Endodermal cell (in vitro differentiated cells): ENCODE measurements around the gene RCOR2. TPM values are rescaled to one million over a fixed set of nuclear protein-coding genes. Genes with fewer than 3 reads are reported as not detected.

Source experiments
- DNase-seq: peaks from one replicate; pipeline ENCODE4 v3.0.0-alpha.2; 2017
- H3K27ac ChIP-seq: 2 replicates; pipeline ENCODE4 v1.5.1; 2013; ENCODE audit warnings: mild to moderate bottlenecking, low read depth, low read length, moderate library complexity
- H3K27me3 ChIP-seq: 2 replicates; pipeline ENCODE4 v1.6.1; 2013; ENCODE audit warnings: mild to moderate bottlenecking, low read length, moderate library complexity; ENCODE audit not compliant: insufficient read depth, control insufficient read depth, poor library complexity, severe bottlenecking
- H3K36me3 ChIP-seq: 2 replicates; pipeline ENCODE4 v1.7.0; 2013; ENCODE audit warnings: mild to moderate bottlenecking, low read length, moderate library complexity; ENCODE audit not compliant: control insufficient read depth, insufficient read depth
- H3K4me1 ChIP-seq: one replicate; pipeline ENCODE4 v1.7.0; 2013; ENCODE audit warnings: low read length; ENCODE audit not compliant: control insufficient read depth, insufficient read depth
- H3K4me3 ChIP-seq: 2 replicates; pipeline ENCODE4 v1.5.1; 2013; ENCODE audit warnings: mild to moderate bottlenecking, low read length, moderate library complexity
- H3K9ac ChIP-seq: 2 replicates; pipeline ENCODE4 v1.6.1; 2013; ENCODE audit warnings: mild to moderate bottlenecking, low read length, moderate library complexity; ENCODE audit not compliant: poor library complexity, severe bottlenecking; ENCODE audit errors: extremely low read depth
- H3K9me3 ChIP-seq: 2 replicates; pipeline ENCODE4 v1.6.1; 2013; ENCODE audit warnings: mild to moderate bottlenecking, low read length, moderate library complexity; ENCODE audit not compliant: control insufficient read depth
- H3K27ac Mint-ChIP-seq: 2 replicates; pipeline ENCODE4 v1.8.0; 2020; ENCODE audit warnings: mixed read lengths
- H3K27me3 Mint-ChIP-seq: 2 replicates; pipeline ENCODE4 v1.8.0; 2021; ENCODE audit warnings: mild to moderate bottlenecking, mixed read lengths; ENCODE audit not compliant: insufficient read depth
- H3K36me3 Mint-ChIP-seq: 2 replicates; pipeline ENCODE4 v1.8.0; 2020; ENCODE audit warnings: low read depth, mixed read lengths
- H3K4me1 Mint-ChIP-seq: 2 replicates; pipeline ENCODE4 v1.8.0; 2020; ENCODE audit warnings: mixed read lengths
- H3K4me3 Mint-ChIP-seq: 2 replicates; pipeline ENCODE4 v1.8.0; 2020; ENCODE audit warnings: mild to moderate bottlenecking, moderate library complexity, mixed read lengths
- H3K9me3 Mint-ChIP-seq: 2 replicates; pipeline ENCODE4 v1.8.0; 2020; ENCODE audit warnings: mild to moderate bottlenecking, mixed read lengths
- WGBS, 2 experiments: methylation state at CpG; one replicate each; pipeline versions ENCODE4 v1.1.5 to v1.1.7; 2013; ENCODE audit warnings: missing lambda C conversion rate in 2 of 2, mixed read lengths in 1 of 2; ENCODE audit not compliant: insufficient coverage in 1 of 2, insufficient read length in 1 of 2; 5-methylcytosine and 5-hydroxymethylcytosine counted together
- total RNA-seq, 2 donors: library from RNA; stranded (reverse); fragmentation: NEBNext Ultra II Directional in 1 of 2; extraction: Animal tissue kit (Norgen Biotek cat#: 25700) in 1 of 2; gene quantifications; 2 replicates in 1 of 2; 3 replicates in 1 of 2; pipeline ENCODE4 v1.2.1, GENCODE V29; 2021
- TF ChIP-seq, protein P1 (sequence below): fragments of 200-600 bp; sonication (generic); conservative IDR thresholded peaks from 2 replicates; pipeline ENCODE4 v1.5.0; 2021; ENCODE audit warnings: antibody characterized with exemption, mild to moderate bottlenecking

RCOR2 gene
- total RNA-seq, 2 donors from 2014 or later, result 45.0 to 51.4 TPM

DNA sequence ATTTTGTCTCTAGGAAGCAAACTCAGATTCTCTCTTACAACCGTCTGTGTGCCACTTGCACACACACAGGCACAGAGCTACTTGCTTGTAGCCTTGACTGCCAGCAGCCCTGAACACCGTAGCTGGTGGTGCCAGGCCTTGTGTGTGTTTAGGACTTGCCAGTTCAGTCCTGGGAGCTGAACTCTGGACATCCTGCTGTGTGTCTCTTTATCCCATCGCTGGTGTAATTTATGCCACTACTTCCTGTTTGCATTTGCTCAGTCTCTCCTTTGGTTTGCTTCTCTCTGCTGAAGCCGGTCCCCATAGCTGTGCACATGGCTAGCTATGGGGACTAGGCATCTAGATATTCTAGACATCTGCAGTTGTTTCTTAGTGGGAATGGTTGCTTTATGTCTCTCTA lies 54.0 kb downstream of the RCOR2 start:
- no peak overlapping the region for H3K4me3 ChIP-seq
- H3K9me3 Mint-ChIP-seq, result no peaks in the 10 kb centered on the region
- no peaks in the 10 kb centered on the region for H3K9me3 ChIP-seq
- no peak overlapping the region for H3K9ac ChIP-seq
- no peak overlapping the region for H3K27ac Mint-ChIP-seq
- no peaks in the 10 kb centered on the region for H3K27me3 ChIP-seq
- no peak for DNase-seq
- 89 to 92% methylated on average over 3 to 4 of the region's 4 CpGs for WGBS, 2 experiments
- H3K36me3 ChIP-seq, result peaks cover 7% of the 10 kb centered on the region
- H3K4me1 ChIP-seq, result peaks cover 15% of the 10 kb centered on the region
- TF ChIP-seq, protein P1, sequence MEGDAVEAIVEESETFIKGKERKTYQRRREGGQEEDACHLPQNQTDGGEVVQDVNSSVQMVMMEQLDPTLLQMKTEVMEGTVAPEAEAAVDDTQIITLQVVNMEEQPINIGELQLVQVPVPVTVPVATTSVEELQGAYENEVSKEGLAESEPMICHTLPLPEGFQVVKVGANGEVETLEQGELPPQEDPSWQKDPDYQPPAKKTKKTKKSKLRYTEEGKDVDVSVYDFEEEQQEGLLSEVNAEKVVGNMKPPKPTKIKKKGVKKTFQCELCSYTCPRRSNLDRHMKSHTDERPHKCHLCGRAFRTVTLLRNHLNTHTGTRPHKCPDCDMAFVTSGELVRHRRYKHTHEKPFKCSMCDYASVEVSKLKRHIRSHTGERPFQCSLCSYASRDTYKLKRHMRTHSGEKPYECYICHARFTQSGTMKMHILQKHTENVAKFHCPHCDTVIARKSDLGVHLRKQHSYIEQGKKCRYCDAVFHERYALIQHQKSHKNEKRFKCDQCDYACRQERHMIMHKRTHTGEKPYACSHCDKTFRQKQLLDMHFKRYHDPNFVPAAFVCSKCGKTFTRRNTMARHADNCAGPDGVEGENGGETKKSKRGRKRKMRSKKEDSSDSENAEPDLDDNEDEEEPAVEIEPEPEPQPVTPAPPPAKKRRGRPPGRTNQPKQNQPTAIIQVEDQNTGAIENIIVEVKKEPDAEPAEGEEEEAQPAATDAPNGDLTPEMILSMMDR, result no peak
- no peak overlapping the region for H3K27ac ChIP-seq
- peaks cover 32% of the 10 kb centered on the region for H3K4me1 Mint-ChIP-seq
- H3K36me3 Mint-ChIP-seq, result peaks cover 28% of the 10 kb centered on the region
- H3K27me3 Mint-ChIP-seq, result no peaks in the 10 kb centered on the region
- H3K4me3 Mint-ChIP-seq, result no peak overlapping the region

Other genes with a start within 250 kb of the RCOR2 start
- gene ATL3, start 245.8 kb downstream of the RCOR2 start, total RNA-seq, result 10 to 100 TPM; 33.8 to 38.0 TPM
- 100 to 1,000 TPM; 128 to 160 TPM for gene RTN3, start 235.7 kb downstream of the RCOR2 start, total RNA-seq
- gene ZFTA, start 148.4 kb downstream of the RCOR2 start, total RNA-seq, result 10 to 100 TPM; 31.9 to 38.0 TPM
- 100 to 1,000 TPM in 1 of 2 donors, 10 to 100 TPM in 1; 96.1 to 103 TPM for gene SPINDOC, start 103.7 kb downstream of the RCOR2 start, total RNA-seq
- 10 to 100 TPM; 39.7 to 39.8 TPM for gene MARK2, start 78.1 kb downstream of the RCOR2 start, total RNA-seq
- gene NAA40, start 21.8 kb upstream of the RCOR2 start, total RNA-seq, result 10 to 100 TPM; 47.2 to 53.5 TPM
- gene COX8A, start 57.5 kb upstream of the RCOR2 start, total RNA-seq, result 100 to 1,000 TPM; 258 to 298 TPM
- 10 to 100 TPM; 87.7 to 95.1 TPM for gene OTUB1, start 69.3 kb upstream of the RCOR2 start, total RNA-seq
- gene FLRT1, start 118.8 kb upstream of the RCOR2 start, total RNA-seq, result not detected
- gene MACROD1, start 248.9 kb upstream of the RCOR2 start, total RNA-seq, result 10 to 100 TPM; 23.0 to 41.9 TPM